GM23338 (cell line): Measurements from ENCODE around the gene VEGFC. TPM values are rescaled to one million over a fixed set of nuclear protein-coding genes. Genes with fewer than 3 reads are reported as not detected.

Source experiments
- ATAC-seq: fragments of 200-7000 bp; cut with Tn5 transposase; 3 replicates; pipeline ENCODE4 v1.9.1; 2020
- DNase-seq: peaks from one replicate; pipeline ENCODE4 v3.0.0-alpha.2; 2015; ENCODE audit warnings: low spot score
- H2AFZ ChIP-seq: fragments of 200-600 bp; sonication (generic); 2 replicates; pipeline ENCODE4 v1.8.0; 2016; ENCODE audit warnings: antibody characterized with exemption, mild to moderate bottlenecking, moderate library complexity
- H3F3A ChIP-seq: fragments of 200-600 bp; sonication (generic); replicated peaks from 2 replicates; pipeline ENCODE4 v1.8.0; 2017; ENCODE audit warnings: antibody characterized with exemption, mixed run types, low read depth
- H3K27ac ChIP-seq: fragments of 200-600 bp; sonication (generic); 2 replicates; pipeline ENCODE4 v1.6.1; 2016; ENCODE audit warnings: low read depth
- H3K27me3 ChIP-seq: fragments of 200-600 bp; sonication (generic); 2 replicates; pipeline ENCODE4 v1.8.0; 2016; ENCODE audit warnings: mild to moderate bottlenecking, mixed run types, moderate library complexity; ENCODE audit not compliant: insufficient read depth
- H3K36me3 ChIP-seq: fragments of 200-600 bp; sonication (generic); 2 replicates; pipeline ENCODE4 v1.8.0; 2016; ENCODE audit warnings: mild to moderate bottlenecking; ENCODE audit not compliant: insufficient read depth
- H3K4me1 ChIP-seq: fragments of 200-600 bp; sonication (generic); 2 replicates; pipeline ENCODE4 v1.8.0; 2016; ENCODE audit warnings: mild to moderate bottlenecking, moderate library complexity; ENCODE audit not compliant: insufficient read depth
- H3K4me2 ChIP-seq: fragments of 200-600 bp; sonication (generic); 2 replicates; pipeline ENCODE4 v1.7.1; 2017; ENCODE audit warnings: mixed run types
- H3K4me3 ChIP-seq: fragments of 200-600 bp; sonication (generic); 2 replicates; pipeline ENCODE4 v1.6.1; 2016; ENCODE audit warnings: mixed run types
- H3K79me2 ChIP-seq: fragments of 200-600 bp; sonication (generic); replicated peaks from 2 replicates; pipeline ENCODE4 v1.8.0; 2017; ENCODE audit warnings: mild to moderate bottlenecking; ENCODE audit not compliant: insufficient read depth
- H3K9me2 ChIP-seq: fragments of 200-600 bp; sonication (generic); 2 replicates; pipeline ENCODE4 v1.8.0; 2017; ENCODE audit not compliant: insufficient read depth
- H4K20me1 ChIP-seq: fragments of 200-600 bp; sonication (generic); replicated peaks from 2 replicates; pipeline ENCODE4 v1.8.0; 2017; ENCODE audit warnings: mild to moderate bottlenecking; ENCODE audit not compliant: insufficient read depth
- H3K27ac Mint-ChIP-seq: 2 replicates; pipeline ENCODE4 v1.8.0; 2020; ENCODE audit warnings: inconsistent platforms, mild to moderate bottlenecking, moderate library complexity, mixed read lengths
- H3K27me3 Mint-ChIP-seq: 3 replicates; pipeline ENCODE4 v1.8.0; 2022; ENCODE audit warnings: low read depth, mild to moderate bottlenecking, moderate library complexity, mixed read lengths, inconsistent platforms; ENCODE audit not compliant: insufficient read depth, poor library complexity
- H3K36me3 Mint-ChIP-seq: 3 replicates; pipeline ENCODE4 v1.8.0; 2021; ENCODE audit warnings: low read depth, mild to moderate bottlenecking, inconsistent platforms, moderate library complexity, mixed read lengths
- H3K4me1 Mint-ChIP-seq: 3 replicates; pipeline ENCODE4 v1.8.0; 2020; ENCODE audit warnings: mild to moderate bottlenecking, inconsistent platforms, mixed read lengths
- H3K4me3 Mint-ChIP-seq: 3 replicates; pipeline ENCODE4 v1.8.0; 2021; ENCODE audit warnings: moderate library complexity, mild to moderate bottlenecking, inconsistent platforms, mixed read lengths
- H3K9me3 Mint-ChIP-seq: 3 replicates; pipeline ENCODE4 v1.8.0; 2020; ENCODE audit warnings: moderate library complexity, mild to moderate bottlenecking, inconsistent platforms, mixed read lengths
- CREB1 ChIP-seq: fragments of 250-450 bp; sonication (Bioruptor Pico); IDR thresholded peaks from 2 replicates; pipeline ENCODE4 v1.5.0; 2020; ENCODE audit warnings: low read depth, mild to moderate bottlenecking, moderate library complexity
- ETS1 ChIP-seq: IDR thresholded peaks from 2 replicates; pipeline ENCODE4 v1.6.1; 2016; ENCODE audit warnings: antibody characterized with exemption
- EZH2 ChIP-seq: fragments of 200-600 bp; sonication (generic); IDR thresholded peaks from one replicate; pipeline ENCODE4 v1.8.0; 2017; ENCODE audit warnings: antibody characterized with exemption, mild to moderate bottlenecking, low read depth; ENCODE audit not compliant: unreplicated experiment
- EZH2phosphoT487 ChIP-seq: fragments of 200-600 bp; sonication (generic); IDR thresholded peaks from one replicate; pipeline ENCODE4 v1.8.1; 2018; ENCODE audit warnings: antibody characterized with exemption; ENCODE audit not compliant: unreplicated experiment
- JUNB ChIP-seq: IDR thresholded peaks from one replicate; pipeline ENCODE4 v1.6.1; 2016; ENCODE audit warnings: antibody characterized with exemption; ENCODE audit not compliant: unreplicated experiment
- NANOG ChIP-seq: IDR thresholded peaks from 2 replicates; pipeline ENCODE4 v1.6.1; 2016; ENCODE audit warnings: antibody characterized with exemption, borderline replicate concordance
- POLR2AphosphoS5 ChIP-seq: IDR thresholded peaks from 2 replicates; pipeline ENCODE4 v1.6.1; 2016; ENCODE audit warnings: antibody characterized with exemption, low read depth
- STAT1 ChIP-seq: IDR thresholded peaks from one replicate; pipeline ENCODE4 v1.6.1; 2016; ENCODE audit warnings: antibody characterized with exemption; ENCODE audit not compliant: unreplicated experiment
- ZNF114 ChIP-seq: fragments of 250-450 bp; sonication (Bioruptor Pico); IDR thresholded peaks from 2 replicates; pipeline ENCODE4 v1.5.0; 2020; ENCODE audit warnings: mild to moderate bottlenecking, moderate library complexity
- ZNF331 ChIP-seq: fragments of 250-450 bp; sonication (Bioruptor Pico); IDR thresholded peaks from 2 replicates; pipeline ENCODE4 v1.5.0; 2020; ENCODE audit warnings: low read depth, mild to moderate bottlenecking, moderate library complexity
- polyA plus RNA-seq: library from polyadenylated mRNA; unstranded; fragments of >200 nt; fragmentation: Nextera tagmentation; extraction: Ambion mirVana; gene quantifications from 2 replicates; pipeline ENCODE4 v1.2.1, GENCODE V29; 2016
- total RNA-seq: library from RNA; depleted of rRNA; stranded (reverse); fragments of >200 nt; shearing (Covaris generic); gene quantifications from 2 replicates; pipeline ENCODE4 v1.2.3, GENCODE V29; 2014
- TF ChIP-seq, protein P1 (sequence below): IDR thresholded peaks from one replicate; pipeline ENCODE4 v1.6.1; 2018; ENCODE audit warnings: antibody characterized with exemption; ENCODE audit not compliant: unreplicated experiment
- TF ChIP-seq, protein P2 (sequence below), 2 experiments: fragments of 200-600 bp in 1 of 2; sonication (generic) in 1 of 2; conservative IDR thresholded peaks; 2 replicates each; pipeline versions ENCODE4 v1.5.1 to v1.6.1; 2016 to 2017; ENCODE audit warnings: antibody characterized with exemption in 2 of 2, low read depth in 2 of 2, mild to moderate bottlenecking in 2 of 2, moderate library complexity in 1 of 2

Gene VEGFC
- total and polyA plus RNA-seq, 2 experiments from 2014 or later, result 0.87 to 1.1 TPM

GRCh38 chr4:176744091-176744490 lies 48.6 kb downstream of the VEGFC start (continued):
- no peak for TF ChIP-seq JUNB
- TF ChIP-seq POLR2AphosphoS5, result no peak
- TF ChIP-seq ZNF114 (CRISPR knock-in tag), result no peak
- TF ChIP-seq, protein P1, sequence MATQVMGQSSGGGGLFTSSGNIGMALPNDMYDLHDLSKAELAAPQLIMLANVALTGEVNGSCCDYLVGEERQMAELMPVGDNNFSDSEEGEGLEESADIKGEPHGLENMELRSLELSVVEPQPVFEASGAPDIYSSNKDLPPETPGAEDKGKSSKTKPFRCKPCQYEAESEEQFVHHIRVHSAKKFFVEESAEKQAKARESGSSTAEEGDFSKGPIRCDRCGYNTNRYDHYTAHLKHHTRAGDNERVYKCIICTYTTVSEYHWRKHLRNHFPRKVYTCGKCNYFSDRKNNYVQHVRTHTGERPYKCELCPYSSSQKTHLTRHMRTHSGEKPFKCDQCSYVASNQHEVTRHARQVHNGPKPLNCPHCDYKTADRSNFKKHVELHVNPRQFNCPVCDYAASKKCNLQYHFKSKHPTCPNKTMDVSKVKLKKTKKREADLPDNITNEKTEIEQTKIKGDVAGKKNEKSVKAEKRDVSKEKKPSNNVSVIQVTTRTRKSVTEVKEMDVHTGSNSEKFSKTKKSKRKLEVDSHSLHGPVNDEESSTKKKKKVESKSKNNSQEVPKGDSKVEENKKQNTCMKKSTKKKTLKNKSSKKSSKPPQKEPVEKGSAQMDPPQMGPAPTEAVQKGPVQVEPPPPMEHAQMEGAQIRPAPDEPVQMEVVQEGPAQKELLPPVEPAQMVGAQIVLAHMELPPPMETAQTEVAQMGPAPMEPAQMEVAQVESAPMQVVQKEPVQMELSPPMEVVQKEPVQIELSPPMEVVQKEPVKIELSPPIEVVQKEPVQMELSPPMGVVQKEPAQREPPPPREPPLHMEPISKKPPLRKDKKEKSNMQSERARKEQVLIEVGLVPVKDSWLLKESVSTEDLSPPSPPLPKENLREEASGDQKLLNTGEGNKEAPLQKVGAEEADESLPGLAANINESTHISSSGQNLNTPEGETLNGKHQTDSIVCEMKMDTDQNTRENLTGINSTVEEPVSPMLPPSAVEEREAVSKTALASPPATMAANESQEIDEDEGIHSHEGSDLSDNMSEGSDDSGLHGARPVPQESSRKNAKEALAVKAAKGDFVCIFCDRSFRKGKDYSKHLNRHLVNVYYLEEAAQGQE, result no peak
- TF ChIP-seq CREB1 (CRISPR knock-in tag), result no peak
- TF ChIP-seq ETS1, result no peak
- TF ChIP-seq NANOG, result no peak

DNA sequence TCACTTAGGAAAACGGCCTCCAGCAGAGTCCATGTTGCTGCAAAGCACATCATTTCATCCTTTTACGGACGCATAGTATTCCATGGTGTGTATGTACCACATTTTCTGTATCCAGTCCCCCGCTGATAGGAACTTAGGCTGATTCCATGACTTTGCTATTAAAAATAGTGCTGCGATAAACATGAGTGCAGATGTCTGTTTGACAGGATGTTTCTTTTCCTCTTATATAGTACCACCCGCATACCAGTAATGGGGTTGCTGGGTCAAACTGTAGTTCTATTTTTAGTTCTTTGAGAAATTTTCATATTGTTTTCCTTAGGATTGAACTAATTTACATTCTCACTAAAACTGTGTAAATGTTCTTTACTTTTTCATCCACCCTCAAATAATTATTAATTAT lies 50.5 kb downstream of the VEGFC start:
- Histone ChIP-seq H3K36me3 (no peaks in the 10 kb centered on the region), H2AFZ (no peak overlapping the region), H3K27me3 (no peaks in the 10 kb centered on the region), H3K79me2 (no peaks in the 10 kb centered on the region), H4K20me1 (no peaks in the 10 kb centered on the region), H3K4me2 (no peak overlapping the region), H3K9me2 (no peaks in the 10 kb centered on the region), H3F3A (no peaks in the 10 kb centered on the region), H3K4me1 (no peaks in the 10 kb centered on the region), H3K4me3 (no peak overlapping the region), H3K27ac (no peak overlapping the region)
- ATAC-seq, result no peak
- Mint-ChIP-seq H3K36me3 (no peaks in the 10 kb centered on the region), H3K27me3 (no peaks in the 10 kb centered on the region), H3K9me3 (no peaks in the 10 kb centered on the region), H3K4me1 (no peaks in the 10 kb centered on the region), H3K4me3 (no peak overlapping the region), H3K27ac (no peak overlapping the region)
- no peak for DNase-seq
- no peak for TF ChIP-seq ETS1
- no peak for TF ChIP-seq CREB1 (CRISPR knock-in tag)
- TF ChIP-seq EZH2phosphoT487, result no peak
- TF ChIP-seq, protein P2, sequence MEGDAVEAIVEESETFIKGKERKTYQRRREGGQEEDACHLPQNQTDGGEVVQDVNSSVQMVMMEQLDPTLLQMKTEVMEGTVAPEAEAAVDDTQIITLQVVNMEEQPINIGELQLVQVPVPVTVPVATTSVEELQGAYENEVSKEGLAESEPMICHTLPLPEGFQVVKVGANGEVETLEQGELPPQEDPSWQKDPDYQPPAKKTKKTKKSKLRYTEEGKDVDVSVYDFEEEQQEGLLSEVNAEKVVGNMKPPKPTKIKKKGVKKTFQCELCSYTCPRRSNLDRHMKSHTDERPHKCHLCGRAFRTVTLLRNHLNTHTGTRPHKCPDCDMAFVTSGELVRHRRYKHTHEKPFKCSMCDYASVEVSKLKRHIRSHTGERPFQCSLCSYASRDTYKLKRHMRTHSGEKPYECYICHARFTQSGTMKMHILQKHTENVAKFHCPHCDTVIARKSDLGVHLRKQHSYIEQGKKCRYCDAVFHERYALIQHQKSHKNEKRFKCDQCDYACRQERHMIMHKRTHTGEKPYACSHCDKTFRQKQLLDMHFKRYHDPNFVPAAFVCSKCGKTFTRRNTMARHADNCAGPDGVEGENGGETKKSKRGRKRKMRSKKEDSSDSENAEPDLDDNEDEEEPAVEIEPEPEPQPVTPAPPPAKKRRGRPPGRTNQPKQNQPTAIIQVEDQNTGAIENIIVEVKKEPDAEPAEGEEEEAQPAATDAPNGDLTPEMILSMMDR (conservative IDR thresholded peaks at IDR 0.05; ENCODE audit: low read depth in 2 of 2), result no peak
- TF ChIP-seq, protein P1, result no peak
- no peak for TF ChIP-seq JUNB
- TF ChIP-seq NANOG, result no peak
- TF ChIP-seq EZH2, result no peak
- no peak for TF ChIP-seq STAT1
- TF ChIP-seq ZNF331, result no peak
- no peak for TF ChIP-seq ZNF114 (CRISPR knock-in tag)
- TF ChIP-seq POLR2AphosphoS5, result no peak
